ENCODE measurements around the gene CCPG1.
"Not testable (repeated sequence)": the region's sequence is repeated elsewhere in the genome, so short reads cannot be mapped to it uniquely, and the experiment has no call there.

CCPG1 gene

GRCh38 chr15:55408012-55408928, at the start of gene CCPG1, which contains the start of gene PIERCE2:
Gene CCPG1 (minus strand): TSS chr15:55408359. CDS start chr15:55389424, 18,935 bp downstream.
Gene PIERCE2 (plus strand): TSS chr15:55408495. CDS start chr15:55408769, 274 bp downstream.
- peak; percentile 82 for DNase-seq (ENCODE audit: low read depth)

GRCh38 chr15:55457401-55458022, 49.4 kb upstream of the CCPG1 start:
- DNase-seq (ENCODE audit: low read depth): no peak

GRCh38 chr15:55447030-55447394, 38.9 kb upstream of the CCPG1 start:
- DNase-seq (ENCODE audit: low read depth): not testable (repeated sequence)

GRCh38 chr15:55446379-55447029, 38.3 kb upstream of the CCPG1 start:
- DNase-seq (ENCODE audit: low read depth): not testable (repeated sequence)

- not testable (repeated sequence) for DNase-seq (ENCODE audit: low read depth)
Measured at GRCh38 chr15:55445936-55446335, 37.8 kb upstream of the CCPG1 start.

- DNase-seq (ENCODE audit: low read depth): not testable (repeated sequence)
Measured at GRCh38 chr15:55443141-55443540, 35.0 kb upstream of the CCPG1 start.

- no peak for DNase-seq (ENCODE audit: low read depth)
Measured at GRCh38 chr15:55434989-55435825, 27.0 kb upstream of the CCPG1 start.

- DNase-seq (ENCODE audit: low read depth): no peak
Measured at GRCh38 chr15:55422089-55422488, 13.9 kb upstream of the CCPG1 start.

GRCh38 chr15:55420171-55420866, 12.2 kb upstream of the CCPG1 start:
- DNase-seq (ENCODE audit: low read depth): no peak

- DNase-seq (ENCODE audit: low read depth): not testable (repeated sequence)
Measured at GRCh38 chr15:55417678-55418077, 9.5 kb upstream of the CCPG1 start.

- not testable (repeated sequence) for DNase-seq (ENCODE audit: low read depth)
Measured at GRCh38 chr15:55408976-55409375, 817 bp upstream of the CCPG1 start.

GRCh38 chr15:55407498-55408011, 604 bp downstream of the CCPG1 start:
- no peak for DNase-seq (ENCODE audit: low read depth)

- no peak for DNase-seq (ENCODE audit: low read depth)
Measured at GRCh38 chr15:55403531-55403930, 4.6 kb downstream of the CCPG1 start.

- no peak for DNase-seq (ENCODE audit: low read depth)
Measured at GRCh38 chr15:55402707-55403106, 5.5 kb downstream of the CCPG1 start.

GRCh38 chr15:55401786-55402246, 6.3 kb downstream of the CCPG1 start:
- DNase-seq (ENCODE audit: low read depth): no peak

- DNase-seq (ENCODE audit: low read depth): not testable (repeated sequence)
Measured at GRCh38 chr15:55400050-55400449, 8.1 kb downstream of the CCPG1 start.

GRCh38 chr15:55398243-55398642, 9.9 kb downstream of the CCPG1 start:
- DNase-seq (ENCODE audit: low read depth): no peak

GRCh38 chr15:55394694-55395093, 13.5 kb downstream of the CCPG1 start:
- DNase-seq (ENCODE audit: low read depth): no peak

GRCh38 chr15:55389264-55389607, 18.9 kb downstream of the CCPG1 start:
- no peak for DNase-seq (ENCODE audit: low read depth)

GRCh38 chr15:55387027-55387426, 21.1 kb downstream of the CCPG1 start:
- DNase-seq (ENCODE audit: low read depth): no peak

- DNase-seq (ENCODE audit: low read depth): no peak
Measured at GRCh38 chr15:55383687-55384086, 24.5 kb downstream of the CCPG1 start.

All from stimulated activated CD8-positive, alpha-beta memory T cell treated with anti-CD3 and anti-CD28 coated beads, Interleukin-4, amount 100 ng/mL, for 24 hours (primary cell).